ENCODE data around the gene ALG12. TPM values are rescaled to one million over a fixed set of nuclear protein-coding genes. Genes with fewer than 3 reads are reported as not detected.

The ALG12 gene
- total and polyA plus RNA-seq, 2 of the 4 experiments (the other 2 are of a cell fraction), result 7.2 to 10.9 TPM

GRCh38 chr22:49964136-49965090 lies 46.2 kb upstream of the ALG12 start:
- peaks cover 6% of the 10 kb centered on the region; the same call in 1 of the 2 replicates for H3K9me1 ChIP-seq (ENCODE audit: insufficient read depth, low read length)
- H3K18ac ChIP-seq (ENCODE audit: low read depth, low read length), result no peak overlapping the region
- dilution Hi-C loops (cut with HindIII; ENCODE audit: low sequenced_read_pairs, unreplicated experiment) (no loop called here), in situ Hi-C loops (cut with MboI; ENCODE audit: low sequenced_read_pairs) (no loop called here), intact Hi-C loops (cut with micrococcal nuclease) (no loop called here)
- H3K27ac ChIP-seq (ENCODE audit: insufficient read depth, low read length), result no peak overlapping the region
- H4K91ac ChIP-seq (ENCODE audit: insufficient read depth, low read depth, low read length), result no peak overlapping the region
- no peak overlapping the region for H3K4me3 ChIP-seq (ENCODE audit: insufficient read depth, low read depth, low read length)
- CTCF ChIA-PET, result no interaction called here
- peaks cover 37% of the 10 kb centered on the region for H4K20me1 ChIP-seq (ENCODE audit: insufficient read depth, low read length)
- H3K23ac ChIP-seq (ENCODE audit: low read depth, low read length), result no peak overlapping the region
- peaks cover 40% of the 10 kb centered on the region for H3K4me1 ChIP-seq (ENCODE audit: control insufficient read depth, insufficient read depth, low read length)
- no peak overlapping the region for H4K5ac ChIP-seq (ENCODE audit: low read depth, low read length)
- H4K8ac ChIP-seq (ENCODE audit: low read depth in 2 of 2, low read length in 2 of 2), result no peak overlapping the region
- no peaks in the 10 kb centered on the region for H3K27me3 ChIP-seq (ENCODE audit: control insufficient read depth, insufficient read depth, low read length)
- POLR2A ChIA-PET (ENCODE audit: unreplicated experiment), result no interaction called here
- BruUV-seq (replicated peaks), result no TSS peak
- peaks cover 30% of the 10 kb centered on the region for H3K36me3 ChIP-seq (ENCODE audit: control insufficient read depth, insufficient read depth, low read length)
- 92% methylated on average over 4 of the region's 19 CpGs; no CpG with 5 or more reads in 1 of the 2 experiments for WGBS, 2 experiments (ENCODE audit: extremely low coverage in 2 of 2, insufficient read length in 1 of 2)
- no peak overlapping the region for H2BK120ac ChIP-seq (ENCODE audit: low read depth, low read length)
- no peak overlapping the region for H2BK15ac ChIP-seq (ENCODE audit: low read depth, low read length)
- H3K56ac ChIP-seq (ENCODE audit: extremely low read depth, insufficient read depth, low read length), result no peak overlapping the region
- no peak overlapping the region for H2BK5ac ChIP-seq (ENCODE audit: low read depth, low read length, poor library complexity, severe bottlenecking)
- ATAC-seq (ENCODE audit: low read depth), result no peak
- H3K4ac ChIP-seq (ENCODE audit: low read depth, low read length), result no peak overlapping the region
- H3K9ac ChIP-seq (ENCODE audit: low read depth, low read length), result no peak overlapping the region
- H2AFZ ChIP-seq (replicated peaks; ENCODE audit: low read length, poor library complexity), result no peak overlapping the region
- H3K79me1 ChIP-seq (ENCODE audit: low read depth in 1 of 2, low read length in 2 of 2), result peaks cover 15 to 52% of the 10 kb centered on the region in 2 experiments
- no peak overlapping the region for H2AK5ac ChIP-seq (ENCODE audit: low read depth, low read length)
- TF ChIP-seq, protein P1, sequence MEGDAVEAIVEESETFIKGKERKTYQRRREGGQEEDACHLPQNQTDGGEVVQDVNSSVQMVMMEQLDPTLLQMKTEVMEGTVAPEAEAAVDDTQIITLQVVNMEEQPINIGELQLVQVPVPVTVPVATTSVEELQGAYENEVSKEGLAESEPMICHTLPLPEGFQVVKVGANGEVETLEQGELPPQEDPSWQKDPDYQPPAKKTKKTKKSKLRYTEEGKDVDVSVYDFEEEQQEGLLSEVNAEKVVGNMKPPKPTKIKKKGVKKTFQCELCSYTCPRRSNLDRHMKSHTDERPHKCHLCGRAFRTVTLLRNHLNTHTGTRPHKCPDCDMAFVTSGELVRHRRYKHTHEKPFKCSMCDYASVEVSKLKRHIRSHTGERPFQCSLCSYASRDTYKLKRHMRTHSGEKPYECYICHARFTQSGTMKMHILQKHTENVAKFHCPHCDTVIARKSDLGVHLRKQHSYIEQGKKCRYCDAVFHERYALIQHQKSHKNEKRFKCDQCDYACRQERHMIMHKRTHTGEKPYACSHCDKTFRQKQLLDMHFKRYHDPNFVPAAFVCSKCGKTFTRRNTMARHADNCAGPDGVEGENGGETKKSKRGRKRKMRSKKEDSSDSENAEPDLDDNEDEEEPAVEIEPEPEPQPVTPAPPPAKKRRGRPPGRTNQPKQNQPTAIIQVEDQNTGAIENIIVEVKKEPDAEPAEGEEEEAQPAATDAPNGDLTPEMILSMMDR (conservative IDR thresholded peaks at IDR 0.05; ENCODE audit: low read depth, low read length), result no peak
- TF ChIP-seq MAZ (IDR thresholded peaks at IDR 0.05; ENCODE audit: borderline replicate concordance, low read depth, low read length), result no peak
- TF ChIP-seq MXI1 (IDR thresholded peaks at IDR 0.05; ENCODE audit: borderline replicate concordance, low read depth, low read length), result no peak
- TF ChIP-seq RAD21 (IDR thresholded peaks at IDR 0.05; ENCODE audit: low read length), result no peak
- no peak for TF ChIP-seq USF2 (IDR thresholded peaks at IDR 0.05; ENCODE audit: low read depth, low read length)
- TF ChIP-seq NFE2L2 (IDR thresholded peaks at IDR 0.05; ENCODE audit: low read depth, low read length), result no peak
- no peak for TF ChIP-seq RFX5 (IDR thresholded peaks at IDR 0.05; ENCODE audit: low read depth, low read length)
- TF ChIP-seq POLR2A (IDR thresholded peaks at IDR 0.05; ENCODE audit: low read depth, low read length), result no peak
- TF ChIP-seq RCOR1 (IDR thresholded peaks at IDR 0.05; ENCODE audit: insufficient replicate concordance, low read length), result no peak
- no peak for TF ChIP-seq CEBPB (IDR thresholded peaks at IDR 0.05; ENCODE audit: low read depth, low read length)
- TF ChIP-seq ELK1 (IDR thresholded peaks at IDR 0.05; ENCODE audit: borderline replicate concordance, low read depth, low read length), result no peak
- TF ChIP-seq FOS (IDR thresholded peaks at IDR 0.05; ENCODE audit: low read depth, low read length), result no peak
- no peak overlapping the region; the same call in 1 of the 2 replicates for H3K4me2 ChIP-seq (ENCODE audit: low read depth, low read length)
- DNase-seq, result no peak
- no peak overlapping the region for H2BK20ac ChIP-seq (ENCODE audit: low read depth, low read length)
- peak overlapping the region; percentile 79 for H2AK9ac ChIP-seq (replicated peaks; ENCODE audit: low read depth, low read length, poor library complexity)
- H3K9me3 ChIP-seq (ENCODE audit: control insufficient read depth, insufficient read depth, low read length), result no peaks in the 10 kb centered on the region
- no peak overlapping the region for H3K14ac ChIP-seq (replicated peaks; ENCODE audit: low read depth, low read length)

Data from IMR-90 (cell line).